GM12878 (cell line): ENCODE measurements around the gene PLCB2. TPM values are rescaled to one million over a fixed set of nuclear protein-coding genes. Genes with fewer than 3 reads are reported as not detected.

Source experiments
- ATAC-seq: fragments of 200-7000 bp; cut with Tn5 transposase; 3 replicates; pipeline ENCODE4 v1.9.1; 2020; ENCODE audit warnings: mild to moderate bottlenecking, moderate library complexity
- BruUV-seq: library from RNA; stranded (reverse); fragments of 400-500 nt; replicated peaks from 2 replicates; lab custom pipeline; 2021; lab: Mats Ljungman, UMichigan
- CTCF ChIA-PET: fragments of 300-600 bp; sonication (Branson Sonifier 250); formaldehyde crosslinking; extraction: SDS; loops from one replicate; lab custom pipeline; 2021; ENCODE audit warnings: inconsistent platforms; lab: Yijun Ruan, JAX
- POLR2A ChIA-PET: fragments of 350-600 bp; formaldehyde crosslinking; extraction: SDS; loops from one replicate; lab custom pipeline; 2021; ENCODE audit warnings: inconsistent platforms; lab: Charles Lee
- RAD21 ChIA-PET: fragments of 300-600 bp; sonication (Branson Sonifier 250); formaldehyde crosslinking; loops from one replicate; lab custom pipeline; 2023; ENCODE audit warnings: antibody characterized with exemption; ENCODE audit not compliant: unreplicated experiment; lab: Charles Lee
- SMC1A ChIA-PET: fragments of 300-600 bp; sonication (Branson Sonifier 250); formaldehyde crosslinking; loops from one replicate; lab custom pipeline; 2023; ENCODE audit not compliant: unreplicated experiment, uncharacterized antibody; lab: Charles Lee
- DNase-seq: peaks from one replicate; pipeline ENCODE4 v3.0.0-alpha.2; 2011; ENCODE audit warnings: low read depth, low spot score
- FAIRE-seq: peaks from 3 replicates; lab custom pipeline; 2011; peaks lifted over from hg19 to GRCh38; lab: Jason Lieb, UNC
- H2AFZ ChIP-seq: 2 replicates; pipeline ENCODE4 v1.6.0; 2011; ENCODE audit warnings: low read depth, low read length, control low read depth; ENCODE audit not compliant: control insufficient read depth
- H3K27ac ChIP-seq: 2 replicates; pipeline ENCODE4 v1.5.1; 2011; ENCODE audit warnings: control low read depth; ENCODE audit not compliant: control insufficient read depth, insufficient read depth
- H3K27me3 ChIP-seq, 2 experiments: replicated peaks in 1 of 2; 2 replicates each; pipeline versions ENCODE4 v1.6.0 to v1.6.1; 2011; ENCODE audit warnings: low read length in 1 of 2; ENCODE audit not compliant: control insufficient read depth in 2 of 2, insufficient read depth in 2 of 2
- H3K36me3 ChIP-seq, 2 experiments: 2 replicates each; pipeline ENCODE4 v1.5.1; 2011; ENCODE audit warnings: low read length in 1 of 2; ENCODE audit not compliant: control insufficient read depth in 2 of 2, insufficient read depth in 2 of 2
- H3K4me1 ChIP-seq: 2 replicates; pipeline ENCODE4 v1.6.1; 2011; ENCODE audit warnings: mild to moderate bottlenecking, low read length, moderate library complexity, mixed read lengths; ENCODE audit not compliant: control insufficient read depth, insufficient read depth
- H3K4me2 ChIP-seq: 2 replicates; pipeline ENCODE4 v1.6.0; 2011; ENCODE audit warnings: control low read depth; ENCODE audit not compliant: control insufficient read depth, insufficient read depth
- H3K4me3 ChIP-seq: fragments of 200-600 bp; sonication (generic); 2 replicates; pipeline ENCODE4 v1.5.1; 2016
- H3K79me2 ChIP-seq: 2 replicates; pipeline ENCODE4 v1.6.0; 2011; ENCODE audit warnings: low read length; ENCODE audit not compliant: control insufficient read depth, insufficient read depth
- H3K9ac ChIP-seq: 2 replicates; pipeline ENCODE4 v1.8.0; 2011; ENCODE audit warnings: low read length, control low read depth, mixed read lengths; ENCODE audit not compliant: control insufficient read depth, insufficient read depth
- H3K9me3 ChIP-seq: replicated peaks from 3 replicates; pipeline ENCODE4 v1.5.1; 2011; ENCODE audit warnings: mild to moderate bottlenecking, low read length; ENCODE audit not compliant: control insufficient read depth, insufficient read depth
- H4K20me1 ChIP-seq: 2 replicates; pipeline ENCODE4 v1.6.0; 2011; ENCODE audit not compliant: control insufficient read depth, insufficient read depth
- ASH2L ChIP-seq: fragments of 300-600, 200-600 bp; sonication (generic); IDR thresholded peaks from 2 replicates; pipeline ENCODE4 v1.6.1; 2017; ENCODE audit warnings: low read depth, mild to moderate bottlenecking, borderline replicate concordance
- GATAD2B ChIP-seq: fragments of 450-650 bp; conservative IDR thresholded peaks from 2 replicates; pipeline ENCODE4 v1.6.1; 2017; ENCODE audit warnings: low read depth, mild to moderate bottlenecking, moderate library complexity
- MXI1 ChIP-seq: fragments of 150-350 bp; IDR thresholded peaks from 2 replicates; pipeline ENCODE4 v1.6.1; 2011; ENCODE audit warnings: low read depth, mild to moderate bottlenecking, inconsistent platforms, low read length, improper control_type of control experiment
- RAD21 ChIP-seq: IDR thresholded peaks from 2 replicates; pipeline ENCODE4 v1.6.1; 2011; ENCODE audit warnings: mild to moderate bottlenecking, low read depth, low read length, moderate library complexity; ENCODE audit not compliant: insufficient read depth
- SPI1 ChIP-seq: IDR thresholded peaks from 2 replicates; pipeline ENCODE4 v1.6.1; 2011; ENCODE audit warnings: low read depth, mild to moderate bottlenecking, low read length, moderate library complexity, borderline replicate concordance; ENCODE audit not compliant: insufficient read depth
- WGBS: methylation state at CpG from one replicate; pipeline ENCODE4 v1.1.6; 2016; ENCODE audit warnings: low lambda C conversion rate; ENCODE audit not compliant: insufficient replicate concordance, insufficient coverage; ENCODE audit errors: missing lambda C conversion rate; 5-methylcytosine and 5-hydroxymethylcytosine counted together
- in situ Hi-C: fragments of 300-500 bp; cut with MboI; formaldehyde crosslinking; loops from 9 replicates; pipeline ENCODE4 v1.14.3; 2018; ENCODE audit warnings: mixed read lengths
- intact Hi-C: fragments of 100-400 bp; cut with micrococcal nuclease; formaldehyde crosslinking; loops from one replicate; pipeline ENCODE4 v1.14.2; 2022; ENCODE audit not compliant: unreplicated experiment
- polyA plus RNA-seq, 11 experiments: library from polyadenylated mRNA; depleted of rRNA in 4 of 11; unstranded in 6 of 11; stranded (reverse) in 5 of 11; fragments of >200 nt; fragmentation: Nextera tagmentation in 4 of 11; fragmentation: Illumina TruSeq in 1 of 11; extraction: Ambion mirVana in 4 of 11; extraction: Trizol in 1 of 11; gene quantifications; 1 replicate in 1 of 11; 2 replicates in 10 of 11; pipeline versions ENCODE4 v1.2.1 to v1.2.3, GENCODE V29; 2011 to 2016; ENCODE audit warnings: inconsistent platforms in 2 of 11, missing spikeins in 2 of 11, low read depth in 1 of 11
- total RNA-seq, 4 experiments: library from RNA; depleted of rRNA in 3 of 4; stranded (reverse); fragments of >200 nt in 3 of 4; fragmentation: Illumina TruSeq in 1 of 4; extraction: Trizol in 1 of 4; gene quantifications; 2 replicates each; pipeline versions ENCODE4 v1.2.1 to v1.2.3, GENCODE V29; 2013 to 2021
- TF ChIP-seq, protein P1 (sequence below): fragments of 450-650 bp; IDR thresholded peaks from 2 replicates; pipeline ENCODE4 v1.6.1; 2016; ENCODE audit warnings: mild to moderate bottlenecking, moderate library complexity, borderline replicate concordance
- TF ChIP-seq, protein P2 (sequence below): fragments of 450-650 bp; IDR thresholded peaks from 2 replicates; pipeline ENCODE4 v1.6.1; 2014; ENCODE audit warnings: mild to moderate bottlenecking
- TF ChIP-seq, protein P3 (sequence below): fragments of 450-650 bp; conservative IDR thresholded peaks from 2 replicates; pipeline ENCODE4 v1.6.1; 2017; ENCODE audit warnings: mild to moderate bottlenecking, moderate library complexity

The PLCB2 gene
- total and polyA plus RNA-seq, 10 of the 15 experiments (the other 5 are each of a cell fraction or from before 2014, with no cell fraction given) = 1.2 to 39.4 (median 10.7) TPM

DNA sequence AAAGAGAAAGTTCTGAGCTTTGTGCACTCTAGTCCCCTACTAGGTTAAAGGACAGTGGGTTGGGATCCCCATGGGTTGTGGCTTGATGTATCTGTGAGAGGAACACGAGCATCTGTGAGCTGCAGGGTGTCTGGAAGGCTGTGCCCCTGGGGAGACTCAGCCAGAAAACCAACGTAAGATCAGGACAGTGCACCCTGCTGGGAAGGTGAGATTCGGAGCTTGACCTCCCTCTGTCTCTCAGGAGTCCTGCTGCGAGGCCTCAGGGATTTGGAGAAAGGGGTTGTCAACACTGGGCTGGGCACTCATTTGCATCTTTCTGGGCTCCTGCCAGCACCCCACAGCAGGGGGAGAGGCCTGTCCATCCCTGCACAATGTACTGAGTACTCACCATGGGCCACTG is 40.1 kb downstream of the PLCB2 start:
- in situ Hi-C loops = no loop called here
- no peak for TF ChIP-seq ASH2L
- TF ChIP-seq RAD21 = no peak
- no peak for TF ChIP-seq SPI1
- TF ChIP-seq GATAD2B = no peak
- TF ChIP-seq, protein P1, sequence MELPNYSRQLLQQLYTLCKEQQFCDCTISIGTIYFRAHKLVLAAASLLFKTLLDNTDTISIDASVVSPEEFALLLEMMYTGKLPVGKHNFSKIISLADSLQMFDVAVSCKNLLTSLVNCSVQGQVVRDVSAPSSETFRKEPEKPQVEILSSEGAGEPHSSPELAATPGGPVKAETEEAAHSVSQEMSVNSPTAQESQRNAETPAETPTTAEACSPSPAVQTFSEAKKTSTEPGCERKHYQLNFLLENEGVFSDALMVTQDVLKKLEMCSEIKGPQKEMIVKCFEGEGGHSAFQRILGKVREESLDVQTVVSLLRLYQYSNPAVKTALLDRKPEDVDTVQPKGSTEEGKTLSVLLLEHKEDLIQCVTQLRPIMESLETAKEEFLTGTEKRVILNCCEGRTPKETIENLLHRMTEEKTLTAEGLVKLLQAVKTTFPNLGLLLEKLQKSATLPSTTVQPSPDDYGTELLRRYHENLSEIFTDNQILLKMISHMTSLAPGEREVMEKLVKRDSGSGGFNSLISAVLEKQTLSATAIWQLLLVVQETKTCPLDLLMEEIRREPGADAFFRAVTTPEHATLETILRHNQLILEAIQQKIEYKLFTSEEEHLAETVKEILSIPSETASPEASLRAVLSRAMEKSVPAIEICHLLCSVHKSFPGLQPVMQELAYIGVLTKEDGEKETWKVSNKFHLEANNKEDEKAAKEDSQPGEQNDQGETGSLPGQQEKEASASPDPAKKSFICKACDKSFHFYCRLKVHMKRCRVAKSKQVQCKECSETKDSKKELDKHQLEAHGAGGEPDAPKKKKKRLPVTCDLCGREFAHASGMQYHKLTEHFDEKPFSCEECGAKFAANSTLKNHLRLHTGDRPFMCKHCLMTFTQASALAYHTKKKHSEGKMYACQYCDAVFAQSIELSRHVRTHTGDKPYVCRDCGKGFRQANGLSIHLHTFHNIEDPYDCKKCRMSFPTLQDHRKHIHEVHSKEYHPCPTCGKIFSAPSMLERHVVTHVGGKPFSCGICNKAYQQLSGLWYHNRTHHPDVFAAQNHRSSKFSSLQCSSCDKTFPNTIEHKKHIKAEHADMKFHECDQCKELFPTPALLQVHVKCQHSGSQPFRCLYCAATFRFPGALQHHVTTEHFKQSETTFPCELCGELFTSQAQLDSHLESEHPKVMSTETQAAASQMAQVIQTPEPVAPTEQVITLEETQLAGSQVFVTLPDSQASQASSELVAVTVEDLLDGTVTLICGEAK = no peak
- TF ChIP-seq, protein P2, sequence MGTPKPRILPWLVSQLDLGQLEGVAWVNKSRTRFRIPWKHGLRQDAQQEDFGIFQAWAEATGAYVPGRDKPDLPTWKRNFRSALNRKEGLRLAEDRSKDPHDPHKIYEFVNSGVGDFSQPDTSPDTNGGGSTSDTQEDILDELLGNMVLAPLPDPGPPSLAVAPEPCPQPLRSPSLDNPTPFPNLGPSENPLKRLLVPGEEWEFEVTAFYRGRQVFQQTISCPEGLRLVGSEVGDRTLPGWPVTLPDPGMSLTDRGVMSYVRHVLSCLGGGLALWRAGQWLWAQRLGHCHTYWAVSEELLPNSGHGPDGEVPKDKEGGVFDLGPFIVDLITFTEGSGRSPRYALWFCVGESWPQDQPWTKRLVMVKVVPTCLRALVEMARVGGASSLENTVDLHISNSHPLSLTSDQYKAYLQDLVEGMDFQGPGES = no peak
- TF ChIP-seq MXI1 = no peak
- TF ChIP-seq, protein P3, sequence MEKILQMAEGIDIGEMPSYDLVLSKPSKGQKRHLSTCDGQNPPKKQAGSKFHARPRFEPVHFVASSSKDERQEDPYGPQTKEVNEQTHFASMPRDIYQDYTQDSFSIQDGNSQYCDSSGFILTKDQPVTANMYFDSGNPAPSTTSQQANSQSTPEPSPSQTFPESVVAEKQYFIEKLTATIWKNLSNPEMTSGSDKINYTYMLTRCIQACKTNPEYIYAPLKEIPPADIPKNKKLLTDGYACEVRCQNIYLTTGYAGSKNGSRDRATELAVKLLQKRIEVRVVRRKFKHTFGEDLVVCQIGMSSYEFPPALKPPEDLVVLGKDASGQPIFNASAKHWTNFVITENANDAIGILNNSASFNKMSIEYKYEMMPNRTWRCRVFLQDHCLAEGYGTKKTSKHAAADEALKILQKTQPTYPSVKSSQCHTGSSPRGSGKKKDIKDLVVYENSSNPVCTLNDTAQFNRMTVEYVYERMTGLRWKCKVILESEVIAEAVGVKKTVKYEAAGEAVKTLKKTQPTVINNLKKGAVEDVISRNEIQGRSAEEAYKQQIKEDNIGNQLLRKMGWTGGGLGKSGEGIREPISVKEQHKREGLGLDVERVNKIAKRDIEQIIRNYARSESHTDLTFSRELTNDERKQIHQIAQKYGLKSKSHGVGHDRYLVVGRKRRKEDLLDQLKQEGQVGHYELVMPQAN = no peak
- intact Hi-C loops = no loop called here
- no TSS peak for BruUV-seq
- H2AFZ ChIP-seq = no peak overlapping the region
- ChIA-PET POLR2A (interaction anchor here (1.1 kb wide), 1 partner anchor 12 kb away, joined by 3 read pairs; no protein-coding TSS in a partner anchor), SMC1A (no interaction called here), CTCF (interaction anchor here (1.2 to 2.9 kb wide), 3 partner anchors 13 to 50 kb away, joined by 3 to 14 read pairs (median 4); no protein-coding TSS in a partner anchor), RAD21 (no interaction called here)
- DNase-seq (no peak), ATAC-seq (no peak), FAIRE-seq (no peak)
- H3K27ac ChIP-seq = no peak overlapping the region
- H4K20me1 ChIP-seq = no peaks in the 10 kb centered on the region
- H3K36me3 ChIP-seq = no peaks in the 10 kb centered on the region
- no peak overlapping the region for H3K4me2 ChIP-seq
- no peaks in the 10 kb centered on the region for H3K4me1 ChIP-seq
- H3K4me3 ChIP-seq = no peak overlapping the region
- no peaks in the 10 kb centered on the region for H3K9me3 ChIP-seq
- H3K79me2 ChIP-seq = no peaks in the 10 kb centered on the region
- H3K9ac ChIP-seq = no peak overlapping the region
- WGBS = 18% methylated on average over 4 of the region's 4 CpGs
- no peaks in the 10 kb centered on the region for H3K27me3 ChIP-seq
